Fibroblast of the aortic adventitia (primary cell): Measurements from ENCODE around the gene CX3CL1. TPM values are rescaled to one million over a fixed set of nuclear protein-coding genes. Genes with fewer than 3 reads are reported as not detected.

ENCODE experiments used
- DNase-seq: peaks from one replicate; pipeline ENCODE4 v3.0.0-alpha.2; 2010; ENCODE audit warnings: low read depth
- H3K4me3 ChIP-seq: 2 replicates; pipeline ENCODE4 v1.5.1; 2011; ENCODE audit warnings: low read depth, mild to moderate bottlenecking, control low read depth, low read length, moderate library complexity
- CTCF ChIP-seq: IDR thresholded peaks from 2 replicates; pipeline ENCODE4 v1.5.1; 2011; ENCODE audit warnings: mild to moderate bottlenecking, low read length, control low read depth, inconsistent platforms; ENCODE audit not compliant: insufficient read depth
- total RNA-seq: library from RNA; depleted of rRNA; stranded (reverse); fragments of >200 nt; gene quantifications from 2 replicates; pipeline ENCODE4 v1.2.3, GENCODE V29; 2012; ENCODE audit warnings: low replicate concordance

The CX3CL1 gene
- total RNA-seq, 1 donor, result 0.18 TPM

GRCh38 chr16:57376313-57376818 is 4.1 kb downstream of the CX3CL1 start:
- no peak for DNase-seq
- TF ChIP-seq CTCF, result no peak
- H3K4me3 ChIP-seq, result no peak overlapping the region

- no peak overlapping the region for H3K4me3 ChIP-seq
- no peak for TF ChIP-seq CTCF
- DNase-seq, result no peak
These were observed 5.0 kb downstream of the CX3CL1 start for GRCh38 chr16:57377080-57377841.

- H3K4me3 ChIP-seq, result no peak overlapping the region
- no peak for DNase-seq
- TF ChIP-seq CTCF, result no peak
These were observed 7.3 kb downstream of the CX3CL1 start for GRCh38 chr16:57379579-57379978.

GRCh38 chr16:57380671-57381462 is 8.6 kb downstream of the CX3CL1 start:
- no peak overlapping the region for H3K4me3 ChIP-seq
- DNase-seq, result no peak
- TF ChIP-seq CTCF, result no peak

- H3K4me3 ChIP-seq, result no peak overlapping the region
- DNase-seq, result no peak
- no peak for TF ChIP-seq CTCF
These were observed 9.7 kb downstream of the CX3CL1 start for GRCh38 chr16:57381791-57382534.

GRCh38 chr16:57382535-57383275 is 10.4 kb downstream of the CX3CL1 start:
- no peak overlapping the region for H3K4me3 ChIP-seq
- no peak for DNase-seq
- TF ChIP-seq CTCF, result no peak
